MCF 10A (cell line): Measurements from ENCODE around the gene ACAP2. TPM values are rescaled to one million over a fixed set of nuclear protein-coding genes. Genes with fewer than 3 reads are reported as not detected.

Experiments
- BruUV-seq: library from RNA; stranded (reverse); fragments of 400-500 nt; replicated peaks from 2 replicates; lab custom pipeline; 2021; lab: Mats Ljungman, UMichigan
- CTCF ChIA-PET: fragments of 300-600 bp; sonication (Branson Sonifier 250); formaldehyde crosslinking; extraction: SDS; loops from one replicate; lab custom pipeline; 2021; ENCODE audit warnings: antibody characterized with exemption, inconsistent platforms; lab: Yijun Ruan, JAX
- POLR2A ChIA-PET: fragments of 300-600, 350-650 bp; sonication (Branson Sonifier 250); formaldehyde crosslinking; extraction: SDS; loops from one replicate; lab custom pipeline; 2020; ENCODE audit warnings: antibody characterized with exemption, inconsistent platforms; lab: Yijun Ruan, JAX
- DNase-seq: peaks from one replicate; pipeline ENCODE4 v3.0.0-alpha.2; 2018; ENCODE audit not compliant: unreplicated experiment
- H3K27ac Mint-ChIP-seq: one replicate; pipeline ENCODE4 v1.8.0; 2022; ENCODE audit warnings: mild to moderate bottlenecking, low read depth, mixed read lengths; ENCODE audit not compliant: unreplicated experiment
- H3K27me3 Mint-ChIP-seq: one replicate; pipeline ENCODE4 v1.8.0; 2022; ENCODE audit warnings: mixed read lengths; ENCODE audit not compliant: insufficient read depth, unreplicated experiment
- H3K36me3 Mint-ChIP-seq: one replicate; pipeline ENCODE4 v1.8.0; 2022; ENCODE audit warnings: mild to moderate bottlenecking, moderate library complexity, mixed read lengths; ENCODE audit not compliant: insufficient read depth, unreplicated experiment
- H3K4me1 Mint-ChIP-seq: one replicate; pipeline ENCODE4 v1.8.0; 2022; ENCODE audit warnings: mixed read lengths; ENCODE audit not compliant: insufficient read depth, unreplicated experiment
- H3K4me3 Mint-ChIP-seq: one replicate; pipeline ENCODE4 v1.8.0; 2022; ENCODE audit warnings: mild to moderate bottlenecking, moderate library complexity, mixed read lengths; ENCODE audit not compliant: unreplicated experiment
- H3K9me3 Mint-ChIP-seq: one replicate; pipeline ENCODE4 v1.8.0; 2022; ENCODE audit warnings: mixed read lengths; ENCODE audit not compliant: unreplicated experiment
- CTCF ChIP-seq: fragments of 200-600 bp; IDR thresholded peaks from one replicate; pipeline ENCODE4 v1.8.0; 2022; ENCODE audit warnings: antibody characterized with exemption, mild to moderate bottlenecking; ENCODE audit not compliant: unreplicated experiment
- intact Hi-C: fragments of 100-400 bp; cut with micrococcal nuclease; formaldehyde crosslinking; loops from 2 replicates; pipeline ENCODE4 v1.14.1; 2022
- total RNA-seq: library from RNA; stranded (reverse); gene quantifications from 2 replicates; pipeline ENCODE4 v1.2.3, GENCODE V29; 2022

Gene ACAP2
- total RNA-seq, 1 experiment from 2014 or later, result 53.2 TPM

GRCh38 chr3:195257454-195258448, 185.1 kb downstream of the ACAP2 start:
- no peaks in the 10 kb centered on the region for H3K36me3 Mint-ChIP-seq
- no peaks in the 10 kb centered on the region for H3K27me3 Mint-ChIP-seq
- POLR2A ChIA-PET, result interaction anchor here (0.6 to 2.0 kb wide), 5 partner anchors 12 to 582 kb away, joined by 3 to 10 read pairs (median 3); no protein-coding TSS in a partner anchor
- no peak for TF ChIP-seq CTCF
- intact Hi-C loops, result no loop called here
- H3K4me1 Mint-ChIP-seq, result peaks cover 4% of the 10 kb centered on the region
- no peak for DNase-seq
- no peak overlapping the region for H3K4me3 Mint-ChIP-seq
- BruUV-seq, result no TSS peak
- H3K9me3 Mint-ChIP-seq, result no peaks in the 10 kb centered on the region
- CTCF ChIA-PET, result interaction anchor here (0.5 to 3.3 kb wide), 11 partner anchors 13 to 663 kb away, joined by 3 to 17 read pairs (median 3); partner anchors contain the start of genes LSG1 and XXYLT1
- H3K27ac Mint-ChIP-seq, result no peak overlapping the region

DNA sequence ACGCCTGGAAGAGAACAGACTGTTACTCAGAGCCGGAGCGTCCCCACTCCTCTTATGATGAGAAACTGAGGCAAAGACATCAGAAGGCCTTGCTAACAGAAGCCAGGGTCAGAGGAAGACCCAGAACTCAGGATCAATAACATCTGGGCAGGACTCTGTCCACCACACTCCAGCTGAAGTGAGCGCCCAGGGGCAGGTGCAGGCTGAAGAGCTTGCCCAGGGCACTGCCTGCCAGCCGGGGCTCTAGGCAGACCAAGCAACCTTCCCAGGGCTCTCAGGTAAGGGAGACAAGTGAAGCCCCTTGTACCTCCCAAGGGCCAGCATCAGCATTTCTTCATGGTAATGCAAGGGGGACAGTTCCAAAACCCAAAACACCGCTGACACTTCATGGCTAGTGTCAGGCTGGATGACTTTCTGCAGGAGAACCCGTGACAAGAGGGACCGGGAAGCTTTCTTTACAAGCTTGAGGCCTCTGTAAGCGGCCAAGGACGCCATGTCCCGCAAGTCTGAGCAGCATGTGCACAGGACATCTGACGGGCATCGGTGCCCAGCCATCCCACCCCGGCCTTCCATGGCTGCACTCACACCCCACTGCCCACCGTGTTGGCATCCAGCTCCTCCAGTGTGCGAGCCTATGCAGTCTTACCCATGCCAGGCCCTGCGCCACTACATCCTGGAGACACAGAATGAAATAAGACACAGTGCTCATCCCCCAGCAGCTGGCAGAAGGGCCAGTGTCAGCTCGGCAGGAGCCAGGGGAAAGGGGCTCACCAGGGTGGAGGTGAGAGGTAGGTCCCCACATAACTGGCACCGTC, 186.0 kb downstream of the ACAP2 start:
- intact Hi-C loops, result no loop called here
- no peak for DNase-seq
- Mint-ChIP-seq H3K27me3 (no peaks in the 10 kb centered on the region), H3K4me3 (no peak overlapping the region), H3K27ac (no peak overlapping the region), H3K36me3 (no peaks in the 10 kb centered on the region), H3K9me3 (no peaks in the 10 kb centered on the region), H3K4me1 (peaks cover under 1% of the 10 kb centered on the region)
- no peak for TF ChIP-seq CTCF
- ChIA-PET POLR2A (interaction anchor here (0.6 kb wide), 1 partner anchor 574 kb away, joined by 3 read pairs; no protein-coding TSS in a partner anchor), CTCF (interaction anchor here (0.7 to 3.3 kb wide), 7 partner anchors 12 to 585 kb away, joined by 3 to 17 read pairs (median 4); partner anchors contain the start of genes LSG1 and XXYLT1)
- BruUV-seq, result no TSS peak

- ChIA-PET POLR2A (interaction anchor here (0.7 kb wide), 1 partner anchor 305 kb away, joined by 3 read pairs; no protein-coding TSS in a partner anchor), CTCF (interaction anchor here (0.6 to 3.3 kb wide), 7 partner anchors 13 to 584 kb away, joined by 3 to 17 read pairs (median 4); partner anchors contain the start of genes LSG1 and XXYLT1)
- H3K27me3 Mint-ChIP-seq, result no peaks in the 10 kb centered on the region
- TF ChIP-seq CTCF, result no peak
- intact Hi-C loops, result no loop called here
- H3K36me3 Mint-ChIP-seq, result no peaks in the 10 kb centered on the region
- no peak overlapping the region for H3K27ac Mint-ChIP-seq
- H3K9me3 Mint-ChIP-seq, result no peaks in the 10 kb centered on the region
- H3K4me3 Mint-ChIP-seq, result no peak overlapping the region
- no TSS peak for BruUV-seq
- H3K4me1 Mint-ChIP-seq, result no peaks in the 10 kb centered on the region
- DNase-seq, result no peak
Measured at GRCh38 chr3:195255571-195256501, 187.0 kb downstream of the ACAP2 start.
